Measurements from ENCODE around the gene THAP5. TPM values are rescaled to one million over a fixed set of nuclear protein-coding genes. Genes with fewer than 3 reads are reported as not detected.

Gene THAP5
- total and polyA plus RNA-seq, 7 experiments from 2014 or later: 21.0 to 54.7 (median 28.7) TPM

DNA sequence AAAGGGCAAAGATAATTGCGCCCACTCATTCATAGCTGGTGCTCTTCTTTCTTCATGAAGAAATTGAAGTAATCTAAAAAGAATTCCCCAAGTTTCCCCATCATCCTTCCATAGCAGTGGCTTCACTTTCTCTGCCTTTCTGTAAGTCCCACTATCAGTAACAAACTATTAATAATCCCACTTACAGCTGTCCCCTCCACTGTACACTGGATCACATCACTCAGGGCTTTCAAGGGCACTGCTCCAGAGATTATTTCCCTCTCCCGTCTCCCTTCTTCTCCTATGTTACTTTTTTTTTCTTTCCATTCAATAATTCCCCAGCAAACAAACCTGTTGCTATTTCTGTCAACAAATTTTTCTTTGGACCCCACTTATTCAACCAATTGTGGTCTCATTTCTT is 16.3 kb upstream of the THAP5 start:
- H3K4me3 Mint-ChIP-seq: no peak overlapping the region
- peaks cover 0 to 2% (median 0%) of the 10 kb centered on the region in 11 donors for H3K9me3 Mint-ChIP-seq
- no peak overlapping the region for H3K27ac Mint-ChIP-seq
- Histone ChIP-seq H3K4me1 (ENCODE audit: control insufficient read depth in 2 of 2, insufficient read depth in 2 of 2, low read length in 2 of 2) (no peaks in the 10 kb centered on the region), H3K9me3 (ENCODE audit: control insufficient read depth in 2 of 3, low read length in 3 of 3) (no peaks in the 10 kb centered on the region), H3K36me3 (ENCODE audit: control insufficient read depth in 2 of 3, insufficient read depth in 3 of 3, low read length in 3 of 3) (no peaks in the 10 kb centered on the region), H3K4me3 (ENCODE audit: low read length) (no peak overlapping the region), H3K27me3 (ENCODE audit: control insufficient read depth in 2 of 2, insufficient read depth in 2 of 2, low read length in 2 of 2) (no peaks in the 10 kb centered on the region), H3K27ac (ENCODE audit: low read depth, low read length) (no peak overlapping the region)
- ATAC-seq: no peak
- POLR2A ChIA-PET: interaction anchor here (0.7 to 1.6 kb wide), 2 partner anchors 20 to 59 kb away, joined by 3 to 6 read pairs; partner anchors contain the start of gene PNPLA8
- intact Hi-C loops (cut with micrococcal nuclease): no loop called here
- H3K36me3 Mint-ChIP-seq: peaks cover 0 to 7% (median 0%) of the 10 kb centered on the region in 5 donors
- peaks cover 0 to 17% (median 8%) of the 10 kb centered on the region in 5 donors for H3K27me3 Mint-ChIP-seq
- CTCF ChIA-PET: no interaction called here
- no peak for DNase-seq
- peaks cover 0 to 2% (median 0%) of the 10 kb centered on the region in 7 donors for H3K4me1 Mint-ChIP-seq

DNA sequence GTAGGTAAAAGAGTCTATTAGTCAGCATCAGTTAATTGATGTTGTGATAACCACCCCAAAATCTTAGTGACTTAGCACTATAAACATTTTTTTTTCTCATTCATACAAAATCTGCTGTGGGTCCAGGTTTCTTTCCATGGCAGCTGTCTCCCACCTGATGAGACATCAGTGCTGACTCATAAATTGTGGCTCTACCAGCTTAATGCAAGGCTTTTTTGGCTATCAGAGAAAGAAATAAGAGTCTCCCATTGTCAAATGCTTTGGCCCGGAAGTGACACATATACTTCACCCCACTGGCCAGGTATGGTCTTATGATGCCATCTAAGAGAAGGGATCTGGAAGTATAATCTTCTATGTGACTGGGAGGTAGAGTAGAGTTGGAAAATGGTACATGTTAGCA is 14.7 kb upstream of the THAP5 start:
- Mint-ChIP-seq H3K4me1 (peaks cover 0 to 2% (median 0%) of the 10 kb centered on the region in 7 donors), H3K27ac (no peak overlapping the region), H3K36me3 (peaks cover 0 to 11% (median 8%) of the 10 kb centered on the region in 5 donors), H3K27me3 (peaks cover 0 to 16% (median 7%) of the 10 kb centered on the region in 5 donors), H3K4me3 (no peak overlapping the region), H3K9me3 (peaks cover 0 to 4% (median 0%) of the 10 kb centered on the region in 11 donors)
- Histone ChIP-seq H3K36me3 (ENCODE audit: control insufficient read depth in 2 of 3, insufficient read depth in 3 of 3, low read length in 3 of 3) (peaks cover 0 to 12% (median 0%) of the 10 kb centered on the region in 3 experiments), H3K27ac (ENCODE audit: low read depth, low read length) (no peak overlapping the region), H3K9me3 (ENCODE audit: control insufficient read depth in 2 of 3, low read length in 3 of 3) (peaks cover 0 to 7% (median 0%) of the 10 kb centered on the region in 3 experiments), H3K4me1 (ENCODE audit: control insufficient read depth in 2 of 2, insufficient read depth in 2 of 2, low read length in 2 of 2) (no peaks in the 10 kb centered on the region), H3K27me3 (ENCODE audit: control insufficient read depth in 2 of 2, insufficient read depth in 2 of 2, low read length in 2 of 2) (no peaks in the 10 kb centered on the region), H3K4me3 (ENCODE audit: low read length) (no peak overlapping the region)
- CTCF ChIA-PET: no interaction called here
- ATAC-seq: no peak
- no peak for DNase-seq
- intact Hi-C loops (cut with micrococcal nuclease): no loop called here
- POLR2A ChIA-PET: no interaction called here

DNA sequence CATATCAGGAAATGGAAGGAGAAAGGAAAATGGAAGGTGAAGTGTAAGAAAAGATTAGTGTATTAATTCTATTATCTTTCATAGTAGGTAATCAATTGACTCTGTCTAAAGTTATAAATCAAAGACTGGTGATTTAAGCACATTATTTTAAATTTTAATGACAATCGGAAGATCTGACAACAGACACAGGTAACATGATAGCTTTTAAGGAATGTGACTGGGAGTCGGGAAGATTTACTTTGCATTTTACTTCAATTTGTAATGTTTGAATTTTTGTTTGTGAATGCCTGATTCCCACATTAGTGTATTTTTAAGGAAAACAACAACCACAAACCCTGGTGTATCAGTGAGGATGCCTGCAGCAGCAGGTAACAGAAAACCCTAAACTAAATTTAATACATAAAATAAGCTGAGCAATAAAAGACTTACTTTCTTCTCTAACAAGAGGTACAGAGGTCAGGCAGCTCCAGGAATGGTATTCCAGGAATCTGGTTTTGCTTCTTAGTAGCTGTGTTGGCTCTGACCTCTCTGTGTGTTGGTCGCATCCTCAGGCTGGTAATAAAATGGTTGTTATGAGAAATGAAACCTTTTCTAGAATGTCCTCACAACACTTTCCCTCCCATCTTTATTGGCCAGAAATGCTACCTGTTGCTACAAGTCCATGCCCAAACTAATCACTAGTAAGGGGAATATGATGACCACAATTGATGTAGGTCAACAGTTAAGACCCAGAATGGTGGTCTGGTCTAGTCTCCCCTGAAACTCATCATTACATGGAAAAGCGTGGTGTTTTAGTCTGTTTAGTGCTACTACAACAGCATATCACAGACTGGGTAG is 12.4 kb upstream of the THAP5 start:
- Mint-ChIP-seq H3K9me3 (peaks cover 0 to 6% (median 0%) of the 10 kb centered on the region in 11 donors), H3K27ac (no peak overlapping the region), H3K4me3 (no peak overlapping the region), H3K36me3 (peaks cover 0 to 26% (median 24%) of the 10 kb centered on the region in 5 donors), H3K27me3 (peaks cover 0 to 13% (median 4%) of the 10 kb centered on the region in 5 donors), H3K4me1 (peaks cover 0 to 3% (median under 1%) of the 10 kb centered on the region in 7 donors)
- Histone ChIP-seq H3K4me3 (ENCODE audit: low read length) (no peak overlapping the region), H3K9me3 (ENCODE audit: control insufficient read depth in 2 of 3, low read length in 3 of 3) (peaks cover 0 to 7% (median 0%) of the 10 kb centered on the region in 3 experiments), H3K4me1 (ENCODE audit: control insufficient read depth in 2 of 2, insufficient read depth in 2 of 2, low read length in 2 of 2) (no peaks in the 10 kb centered on the region), H3K36me3 (ENCODE audit: control insufficient read depth in 2 of 3, insufficient read depth in 3 of 3, low read length in 3 of 3) (peaks cover 0 to 18% (median 0%) of the 10 kb centered on the region in 3 experiments), H3K27ac (ENCODE audit: low read depth, low read length) (no peak overlapping the region), H3K27me3 (ENCODE audit: control insufficient read depth in 2 of 2, insufficient read depth in 2 of 2, low read length in 2 of 2) (no peaks in the 10 kb centered on the region)
- no peak for DNase-seq
- intact Hi-C loops (cut with micrococcal nuclease): no loop called here
- ATAC-seq: no peak
- CTCF ChIA-PET: no interaction called here
- POLR2A ChIA-PET: no interaction called here

DNA sequence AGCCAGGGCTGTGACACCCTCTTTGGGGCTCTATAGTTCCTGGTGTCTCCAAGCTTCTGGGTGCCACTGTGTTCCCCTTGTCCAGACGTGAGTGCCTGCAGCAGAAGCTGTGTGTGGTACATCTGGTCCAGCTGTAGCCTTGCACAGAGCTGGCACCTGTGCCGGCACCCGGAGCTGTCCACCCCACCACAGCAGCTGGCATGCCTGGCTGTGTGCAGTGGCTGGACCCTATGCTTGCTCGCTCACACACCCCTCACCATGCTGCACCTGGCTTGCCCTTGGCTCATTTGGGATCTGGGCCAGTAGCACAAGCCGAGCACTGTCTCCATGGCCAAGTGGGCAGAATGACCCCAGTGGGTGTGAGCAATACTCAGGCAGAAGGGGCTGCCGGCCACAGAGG is 10.8 kb upstream of the THAP5 start:
- ATAC-seq (no peak), DNase-seq (no peak)
- no peaks in the 10 kb centered on the region for H3K4me1 ChIP-seq (ENCODE audit: control insufficient read depth in 2 of 2, insufficient read depth in 2 of 2, low read length in 2 of 2)
- Mint-ChIP-seq H3K9me3 (peaks cover 0 to 6% (median 0%) of the 10 kb centered on the region in 11 donors), H3K36me3 (peaks cover 0 to 38% (median 31%) of the 10 kb centered on the region in 5 donors), H3K27ac (no peak overlapping the region), H3K4me1 (peaks cover 0 to 15% (median 6%) of the 10 kb centered on the region in 7 donors), H3K4me3 (no peak overlapping the region), H3K27me3 (no peaks in the 10 kb centered on the region)
- POLR2A ChIA-PET: no interaction called here
- no peak overlapping the region for H3K4me3 ChIP-seq (ENCODE audit: low read length)
- intact Hi-C loops (cut with micrococcal nuclease): no loop called here
- CTCF ChIA-PET: no interaction called here
- no peak overlapping the region for H3K27ac ChIP-seq (ENCODE audit: low read depth, low read length)
- peaks cover 0 to 7% (median 0%) of the 10 kb centered on the region in 3 experiments for H3K9me3 ChIP-seq (ENCODE audit: control insufficient read depth in 2 of 3, low read length in 3 of 3)
- H3K36me3 ChIP-seq (ENCODE audit: control insufficient read depth in 2 of 3, insufficient read depth in 3 of 3, low read length in 3 of 3): peaks cover 0 to 18% (median 0%) of the 10 kb centered on the region in 3 experiments
- no peaks in the 10 kb centered on the region for H3K27me3 ChIP-seq (ENCODE audit: control insufficient read depth in 2 of 2, insufficient read depth in 2 of 2, low read length in 2 of 2)

DNA sequence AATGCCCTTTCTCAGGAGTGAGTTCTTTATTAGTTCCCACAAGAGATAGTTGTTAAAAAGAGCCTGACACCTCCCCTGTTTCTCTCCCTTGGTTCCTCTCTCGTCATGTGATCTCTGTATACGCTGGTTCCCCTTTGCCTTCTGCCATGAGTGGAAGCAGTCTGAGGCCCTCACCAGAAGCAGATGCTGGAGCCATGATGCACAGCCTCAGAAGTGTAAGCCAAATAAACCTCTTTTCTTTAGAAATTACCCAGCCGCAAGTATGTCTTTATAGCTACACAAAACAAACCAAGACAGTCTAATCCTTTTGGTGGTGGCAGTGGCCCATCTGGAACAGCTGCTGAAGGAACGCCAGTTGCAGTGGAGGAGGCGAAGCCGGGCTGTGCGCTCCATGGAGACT is 9.4 kb upstream of the THAP5 start:
- Histone ChIP-seq H3K4me1 (ENCODE audit: control insufficient read depth in 2 of 2, insufficient read depth in 2 of 2, low read length in 2 of 2) (no peaks in the 10 kb centered on the region), H3K9me3 (ENCODE audit: control insufficient read depth in 2 of 3, low read length in 3 of 3) (peaks cover 0 to 7% (median 0%) of the 10 kb centered on the region in 3 experiments), H3K27me3 (ENCODE audit: control insufficient read depth in 2 of 2, insufficient read depth in 2 of 2, low read length in 2 of 2) (no peaks in the 10 kb centered on the region), H3K36me3 (ENCODE audit: control insufficient read depth in 2 of 3, insufficient read depth in 3 of 3, low read length in 3 of 3) (peaks cover 0 to 18% (median 4%) of the 10 kb centered on the region in 3 experiments), H3K4me3 (ENCODE audit: low read length) (no peak overlapping the region), H3K27ac (ENCODE audit: low read depth, low read length) (no peak overlapping the region)
- Mint-ChIP-seq H3K27me3 (no peaks in the 10 kb centered on the region), H3K4me1 (peaks cover 2 to 15% (median 12%) of the 10 kb centered on the region in 7 donors), H3K36me3 (peaks cover 0 to 50% (median 39%) of the 10 kb centered on the region in 5 donors), H3K4me3 (no peak overlapping the region), H3K9me3 (peaks cover 0 to 6% (median 0%) of the 10 kb centered on the region in 11 donors), H3K27ac (peak overlapping the region in 1 of 9 donors; percentile 14)
- ChIA-PET CTCF (no interaction called here), POLR2A (interaction anchor here (0.9 kb wide), 1 partner anchor 1410 kb away, joined by 3 read pairs; the partner anchor contains the start of gene HBP1)
- no peak for DNase-seq
- intact Hi-C loops (cut with micrococcal nuclease): no loop called here
- no peak for ATAC-seq

DNA sequence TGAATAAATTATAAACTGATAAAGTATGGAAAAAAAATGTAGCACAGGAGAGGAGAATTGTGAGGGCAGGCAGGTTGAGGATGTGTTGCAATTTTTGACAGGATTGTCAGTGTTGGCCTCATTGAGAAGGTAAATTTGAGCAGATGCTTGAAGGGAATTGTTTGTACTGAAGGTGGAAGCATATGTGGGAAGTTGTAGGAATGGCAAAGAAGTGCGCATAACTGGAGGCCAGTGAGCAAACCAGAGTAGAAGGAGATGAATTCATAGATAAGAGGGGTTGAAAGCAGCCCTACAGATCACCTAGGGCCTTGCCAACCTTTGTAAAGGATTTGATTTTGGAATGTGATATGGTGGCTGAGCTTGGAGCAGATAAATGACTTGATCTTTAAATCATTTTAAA is 6.6 kb upstream of the THAP5 start:
- CTCF ChIA-PET: no interaction called here

More for the DNA sequence above, 6.6 kb upstream of the THAP5 start:
- no peak overlapping the region for H3K27ac Mint-ChIP-seq
- POLR2A ChIA-PET: no interaction called here
- H3K4me3 ChIP-seq (ENCODE audit: low read length): no peak overlapping the region
- H3K27me3 Mint-ChIP-seq: no peaks in the 10 kb centered on the region
- no peak overlapping the region for H3K27ac ChIP-seq (ENCODE audit: low read depth, low read length)
- H3K36me3 Mint-ChIP-seq: peaks cover 0 to 59% (median 54%) of the 10 kb centered on the region in 5 donors
- H3K4me1 ChIP-seq (ENCODE audit: control insufficient read depth in 2 of 2, insufficient read depth in 2 of 2, low read length in 2 of 2): peaks cover 5 to 7% of the 10 kb centered on the region in 2 donors
- peaks cover 0 to 7% (median 0%) of the 10 kb centered on the region in 3 experiments for H3K9me3 ChIP-seq (ENCODE audit: control insufficient read depth in 2 of 3, low read length in 3 of 3)
- H3K4me1 Mint-ChIP-seq: peaks cover 10 to 41% (median 29%) of the 10 kb centered on the region in 7 donors
- H3K4me3 Mint-ChIP-seq: no peak overlapping the region
- H3K27me3 ChIP-seq (ENCODE audit: control insufficient read depth in 2 of 2, insufficient read depth in 2 of 2, low read length in 2 of 2): no peaks in the 10 kb centered on the region
- DNase-seq (no peak), ATAC-seq (no peak)
- intact Hi-C loops (cut with micrococcal nuclease): no loop called here
- H3K36me3 ChIP-seq (ENCODE audit: control insufficient read depth in 2 of 3, insufficient read depth in 3 of 3, low read length in 3 of 3): peaks cover 0 to 29% (median 13%) of the 10 kb centered on the region in 3 experiments
- H3K9me3 Mint-ChIP-seq: peaks cover 0 to 6% (median 0%) of the 10 kb centered on the region in 11 donors

Measured in naive thymus-derived CD4-positive, alpha-beta T cell (primary cell).